Stimulated activated CD4-positive, alpha-beta T cell treated with anti-CD3 and anti-CD28 coated beads, Interleukin-1b, Interleukin-23, amount 100 ng/mL, for 48 hours (primary cell): Measurements from ENCODE around the gene LRP1.

Experiments
- DNase-seq: peaks from one replicate; pipeline ENCODE4 v3.0.0-alpha.2; 2020

The LRP1 gene

DNA sequence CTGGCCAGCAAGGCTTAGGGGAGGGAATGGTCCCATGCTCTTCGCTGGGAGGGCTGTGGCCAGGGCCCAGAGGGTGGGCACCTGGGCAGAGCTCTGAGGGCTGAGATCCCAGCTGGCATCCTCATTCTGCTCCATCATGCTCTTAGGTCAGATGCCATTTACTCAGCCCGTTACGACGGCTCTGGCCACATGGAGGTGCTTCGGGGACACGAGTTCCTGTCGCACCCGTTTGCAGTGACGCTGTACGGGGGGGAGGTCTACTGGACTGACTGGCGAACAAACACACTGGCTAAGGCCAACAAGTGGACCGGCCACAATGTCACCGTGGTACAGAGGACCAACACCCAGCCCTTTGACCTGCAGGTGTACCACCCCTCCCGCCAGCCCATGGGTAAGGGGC, 49.9 kb downstream of the LRP1 start:
- DNase-seq: no peak

DNA sequence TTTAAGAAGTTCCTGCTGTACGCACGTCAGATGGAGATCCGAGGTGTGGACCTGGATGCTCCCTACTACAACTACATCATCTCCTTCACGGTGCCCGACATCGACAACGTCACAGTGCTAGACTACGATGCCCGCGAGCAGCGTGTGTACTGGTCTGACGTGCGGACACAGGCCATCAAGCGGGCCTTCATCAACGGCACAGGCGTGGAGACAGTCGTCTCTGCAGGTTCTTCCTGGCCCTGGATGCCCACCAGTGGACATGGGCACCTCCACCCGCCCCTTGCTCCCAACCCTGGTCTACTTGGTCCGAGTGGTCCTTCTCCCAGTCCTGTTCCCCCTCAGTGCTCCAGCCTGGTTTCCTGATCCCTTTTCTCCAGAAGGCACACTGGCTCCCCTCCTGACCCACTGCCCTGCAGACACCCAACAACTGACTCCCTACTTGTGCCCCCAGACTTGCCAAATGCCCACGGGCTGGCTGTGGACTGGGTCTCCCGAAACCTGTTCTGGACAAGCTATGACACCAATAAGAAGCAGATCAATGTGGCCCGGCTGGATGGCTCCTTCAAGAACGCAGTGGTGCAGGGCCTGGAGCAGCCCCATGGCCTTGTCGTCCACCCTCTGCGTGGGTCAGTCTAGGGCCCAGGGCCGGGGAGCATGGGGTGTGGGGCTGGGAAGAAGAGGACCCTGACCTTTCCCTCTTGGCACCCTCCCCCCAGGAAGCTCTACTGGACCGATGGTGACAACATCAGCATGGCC, 51.2 kb downstream of the LRP1 start:
- no peak for DNase-seq

DNA sequence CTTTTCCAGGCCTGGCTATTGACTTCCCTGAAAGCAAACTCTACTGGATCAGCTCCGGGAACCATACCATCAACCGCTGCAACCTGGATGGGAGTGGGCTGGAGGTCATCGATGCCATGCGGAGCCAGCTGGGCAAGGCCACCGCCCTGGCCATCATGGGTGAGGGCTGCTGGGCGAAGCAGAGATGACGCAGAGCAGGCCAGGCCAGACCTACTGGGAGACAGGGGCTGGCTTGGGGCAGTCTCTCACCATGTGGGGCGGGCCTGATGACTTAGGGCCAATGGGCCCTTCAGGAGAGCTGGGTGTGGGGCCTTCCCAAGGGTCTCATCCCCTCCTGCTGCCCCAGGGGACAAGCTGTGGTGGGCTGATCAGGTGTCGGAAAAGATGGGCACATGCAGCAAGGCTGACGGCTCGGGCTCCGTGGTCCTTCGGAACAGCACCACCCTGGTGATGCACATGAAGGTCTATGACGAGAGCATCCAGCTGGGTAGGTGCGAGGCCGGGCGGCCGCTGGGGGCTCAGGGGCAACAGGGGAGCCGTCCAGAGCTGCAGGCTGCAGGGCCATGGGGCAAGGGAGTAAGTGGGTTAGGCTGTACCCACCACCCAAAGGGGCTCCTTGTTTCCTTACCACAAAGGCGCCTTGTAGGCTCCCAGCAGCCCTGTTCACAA, 52.2 kb downstream of the LRP1 start:
- DNase-seq: no peak

DNA sequence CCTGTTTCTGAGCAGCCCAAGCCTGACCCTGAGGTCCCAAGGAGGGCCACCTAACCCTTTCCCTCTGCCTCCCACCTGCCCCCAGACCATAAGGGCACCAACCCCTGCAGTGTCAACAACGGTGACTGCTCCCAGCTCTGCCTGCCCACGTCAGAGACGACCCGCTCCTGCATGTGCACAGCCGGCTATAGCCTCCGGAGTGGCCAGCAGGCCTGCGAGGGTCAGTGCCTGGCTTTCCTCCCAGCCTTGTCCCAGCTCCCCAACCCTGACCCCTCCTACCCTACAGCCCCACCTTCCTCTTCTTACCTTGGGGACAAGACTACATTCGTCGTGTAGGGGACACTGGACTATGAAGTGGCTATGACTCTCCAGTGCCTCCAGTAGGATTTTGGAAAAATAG, 52.8 kb downstream of the LRP1 start:
- no peak for DNase-seq

DNA sequence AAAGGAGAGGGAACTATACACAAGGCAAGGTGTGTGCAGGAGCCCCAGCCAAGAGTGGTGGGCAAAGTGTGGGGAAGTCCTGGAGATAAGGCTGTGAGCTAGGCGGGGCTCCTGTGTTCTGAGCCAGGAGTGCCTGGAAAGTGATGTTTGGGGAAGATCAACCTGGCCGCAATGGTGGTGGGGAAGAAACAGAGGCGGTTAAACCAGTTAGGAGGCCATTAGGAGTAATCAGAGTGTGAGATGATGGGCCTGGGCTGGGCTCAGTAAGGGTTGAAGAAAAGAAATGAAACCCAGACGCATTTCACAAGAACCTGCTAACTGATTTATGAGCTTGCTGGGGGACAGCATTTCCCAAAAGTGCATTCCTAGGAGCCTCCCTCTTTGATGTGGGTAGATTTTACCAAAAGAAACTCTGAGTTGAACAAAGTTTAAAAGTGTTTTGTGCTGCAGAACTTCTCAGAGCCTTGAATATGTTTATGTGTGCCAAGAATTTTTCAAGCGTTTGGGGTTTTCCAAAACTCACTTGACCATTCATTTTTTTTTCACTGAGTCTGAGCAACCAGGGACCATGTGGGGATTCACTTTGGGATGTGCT, 53.4 kb downstream of the LRP1 start:
- no peak for DNase-seq

DNA sequence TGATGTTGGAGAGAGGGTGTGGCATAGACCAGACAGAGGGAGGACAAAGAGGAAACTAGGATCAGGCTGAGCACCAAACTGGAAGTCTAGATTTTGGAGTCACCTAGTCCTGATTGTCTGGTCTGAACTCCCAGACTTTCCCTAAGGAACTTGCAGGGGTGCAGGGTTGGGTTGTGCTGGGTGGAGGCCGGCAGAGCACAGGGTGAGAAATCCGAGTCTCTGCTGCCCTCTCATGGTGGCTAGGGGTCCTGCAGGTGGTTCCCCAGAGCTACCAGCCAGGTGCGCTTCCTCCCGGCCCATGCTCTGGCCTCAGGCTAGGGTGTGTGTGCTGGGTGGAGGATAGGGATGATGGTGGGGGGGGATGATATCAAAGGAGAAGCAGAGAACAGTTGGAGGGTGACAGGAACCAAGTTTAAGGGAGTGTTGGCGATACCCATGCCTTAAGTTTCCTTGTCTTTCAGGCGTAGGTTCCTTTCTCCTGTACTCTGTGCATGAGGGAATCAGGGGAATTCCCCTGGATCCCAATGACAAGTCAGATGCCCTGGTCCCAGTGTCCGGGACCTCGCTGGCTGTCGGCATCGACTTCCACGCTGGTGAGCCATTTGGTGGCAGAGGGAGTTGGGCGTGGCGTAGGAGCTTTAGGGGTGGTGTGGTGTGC, 54.8 kb downstream of the LRP1 start:
- peak; percentile 76 for DNase-seq

DNA sequence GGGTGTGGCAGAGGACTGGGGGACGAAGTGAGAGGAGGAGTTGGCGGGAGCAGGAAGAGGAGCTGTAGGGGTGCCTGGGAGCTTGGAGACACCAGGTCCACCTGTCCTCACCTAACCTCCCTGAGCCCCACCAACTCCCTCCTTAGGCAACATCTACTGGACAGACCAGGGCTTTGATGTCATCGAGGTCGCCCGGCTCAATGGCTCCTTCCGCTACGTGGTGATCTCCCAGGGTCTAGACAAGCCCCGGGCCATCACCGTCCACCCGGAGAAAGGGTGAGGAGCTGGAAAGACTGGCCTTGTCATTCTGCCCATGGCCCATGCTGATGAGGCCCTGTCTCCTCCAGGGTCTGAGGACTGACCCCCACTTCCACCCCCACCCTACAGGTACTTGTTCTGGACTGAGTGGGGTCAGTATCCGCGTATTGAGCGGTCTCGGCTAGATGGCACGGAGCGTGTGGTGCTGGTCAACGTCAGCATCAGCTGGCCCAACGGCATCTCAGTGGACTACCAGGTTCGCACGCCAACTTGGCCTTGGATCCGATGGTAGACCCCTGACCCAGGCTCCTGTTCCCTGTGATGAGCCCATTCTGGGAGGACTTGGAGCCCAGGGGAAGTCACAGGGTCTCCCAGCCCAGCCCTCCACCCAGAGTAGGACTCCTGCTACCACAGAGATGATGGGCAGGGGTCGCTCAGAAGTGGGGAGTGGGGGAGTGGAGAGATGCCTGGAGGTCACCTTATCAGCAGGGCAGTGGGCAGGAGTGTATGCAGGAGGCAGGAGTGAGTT, 55.8 kb downstream of the LRP1 start:
- no peak for DNase-seq

DNA sequence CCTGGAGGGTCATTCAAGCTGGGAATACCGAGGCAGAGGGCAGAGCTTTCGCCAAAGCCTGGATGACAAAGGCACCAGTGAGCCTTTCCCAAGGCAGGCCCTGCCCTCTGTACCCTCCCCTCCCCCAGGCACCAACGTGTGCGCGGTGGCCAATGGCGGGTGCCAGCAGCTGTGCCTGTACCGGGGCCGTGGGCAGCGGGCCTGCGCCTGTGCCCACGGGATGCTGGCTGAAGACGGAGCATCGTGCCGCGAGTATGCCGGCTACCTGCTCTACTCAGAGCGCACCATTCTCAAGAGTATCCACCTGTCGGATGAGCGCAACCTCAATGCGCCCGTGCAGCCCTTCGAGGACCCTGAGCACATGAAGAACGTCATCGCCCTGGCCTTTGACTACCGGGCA, 57.1 kb downstream of the LRP1 start:
- DNase-seq: no peak

DNA sequence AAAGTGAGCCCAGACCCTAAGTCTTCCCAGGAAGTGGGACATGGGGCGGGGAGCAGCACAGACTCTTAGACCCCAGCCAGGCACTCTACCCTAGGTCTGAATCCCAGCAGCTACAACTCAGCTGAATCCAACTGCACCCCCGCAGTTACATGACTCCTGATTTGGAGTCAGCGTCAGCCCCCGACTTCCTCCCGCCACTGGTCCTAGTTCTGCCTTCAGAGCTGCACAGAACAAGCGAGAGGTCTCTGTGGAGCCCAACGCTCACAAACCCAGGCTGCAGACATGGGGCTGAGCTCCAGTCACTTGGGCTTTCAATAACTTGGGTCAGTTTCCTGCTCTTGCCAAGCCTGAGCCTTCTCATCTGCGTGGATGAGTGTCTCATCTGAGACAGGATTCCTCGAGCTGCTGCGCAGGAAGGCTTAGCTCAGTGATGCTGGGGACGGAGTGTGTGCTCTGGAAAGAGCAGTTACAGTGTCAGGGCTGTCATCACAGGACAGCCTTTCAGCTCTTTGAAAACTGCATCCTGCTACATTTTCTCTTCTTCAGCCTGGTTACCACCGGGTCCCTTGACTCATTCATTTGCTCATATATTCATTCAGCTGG, 57.7 kb downstream of the LRP1 start:
- DNase-seq: no peak

DNA sequence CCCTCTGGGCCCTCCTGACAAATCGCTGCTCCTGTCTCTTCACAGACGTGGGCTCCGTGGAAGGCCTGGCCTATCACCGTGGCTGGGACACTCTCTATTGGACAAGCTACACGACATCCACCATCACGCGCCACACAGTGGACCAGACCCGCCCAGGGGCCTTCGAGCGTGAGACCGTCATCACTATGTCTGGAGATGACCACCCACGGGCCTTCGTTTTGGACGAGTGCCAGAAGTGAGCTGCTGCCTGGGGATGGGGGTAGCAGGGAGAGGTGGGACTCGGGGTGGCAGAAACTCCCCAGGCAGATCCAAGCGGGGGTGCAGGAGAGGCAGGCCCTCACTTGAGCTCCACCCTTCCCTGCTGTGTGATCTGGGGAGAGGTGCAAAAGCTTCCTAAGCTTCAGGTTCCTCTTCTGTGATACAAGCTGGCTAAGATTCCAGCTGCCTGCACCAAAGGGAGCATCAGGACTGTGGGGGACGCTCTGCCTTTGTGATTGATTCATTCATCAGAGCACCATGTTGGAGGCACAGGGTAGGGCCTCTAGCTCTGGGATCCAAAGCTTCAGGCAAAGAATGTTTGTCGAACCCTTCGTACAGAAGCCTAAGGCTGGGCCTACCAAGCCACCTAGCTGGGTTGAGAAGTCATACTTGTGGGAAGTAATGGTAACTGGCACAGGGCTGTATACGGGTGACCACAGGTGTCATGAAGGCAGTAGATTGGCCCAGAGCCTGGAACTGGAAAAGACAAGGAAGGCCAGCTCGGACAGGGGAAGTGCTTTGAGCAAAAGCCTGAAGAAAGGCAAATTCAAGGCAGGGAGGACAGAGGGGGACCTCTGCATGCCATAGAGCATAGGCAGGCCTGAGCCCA, 59.2 kb downstream of the LRP1 start:
- DNase-seq: no peak

DNA sequence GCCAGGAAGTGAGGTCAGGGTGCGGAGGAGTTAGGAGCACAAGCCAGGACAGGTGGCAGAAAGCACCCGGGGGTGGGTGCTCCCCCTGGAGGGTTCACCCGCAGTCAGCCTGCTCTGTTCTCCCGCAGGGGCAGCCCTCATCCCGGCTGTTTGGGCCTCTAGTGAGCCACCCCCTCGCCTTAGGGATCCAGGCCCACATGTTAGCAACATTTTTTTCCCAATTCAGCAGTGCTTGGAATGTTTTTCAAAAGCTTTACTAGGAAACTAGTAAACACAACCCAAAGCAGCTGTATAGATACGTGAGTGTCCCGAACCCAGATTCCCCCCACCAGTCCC, 59.8 kb downstream of the LRP1 start:
- no peak for DNase-seq

DNA sequence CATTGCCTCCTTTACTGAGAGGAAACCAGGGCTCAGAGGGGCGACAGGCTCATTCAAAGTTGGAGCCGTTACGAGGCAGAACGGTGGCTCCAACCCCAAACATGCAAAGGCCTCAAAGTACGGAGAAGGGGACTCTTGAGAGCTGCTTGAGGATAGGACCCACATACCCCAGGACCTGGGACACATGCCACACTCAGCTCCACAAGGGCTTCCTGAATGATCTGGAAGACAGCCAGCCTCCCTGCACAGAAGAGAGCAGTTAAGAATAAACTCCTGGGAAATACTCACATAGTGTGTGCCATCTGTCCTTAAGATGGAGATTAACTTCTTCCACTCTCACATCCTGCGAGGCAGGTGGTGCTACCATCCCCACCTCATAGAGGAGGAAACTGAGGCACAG, 61.8 kb downstream of the LRP1 start:
- DNase-seq: no peak

DNA sequence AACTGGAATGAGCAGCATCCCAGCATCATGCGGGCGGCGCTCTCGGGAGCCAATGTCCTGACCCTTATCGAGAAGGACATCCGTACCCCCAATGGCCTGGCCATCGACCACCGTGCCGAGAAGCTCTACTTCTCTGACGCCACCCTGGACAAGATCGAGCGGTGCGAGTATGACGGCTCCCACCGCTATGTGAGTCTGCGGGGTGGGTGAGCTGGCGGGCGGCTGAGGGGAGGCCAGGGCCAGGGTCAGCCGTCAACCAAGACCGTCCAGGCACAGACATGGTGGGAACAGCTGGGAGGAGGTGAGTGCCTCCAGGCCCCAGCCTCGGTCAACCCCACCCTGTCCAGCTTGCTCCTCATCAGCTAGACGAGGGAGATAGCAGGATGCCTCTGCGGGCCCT, 62.5 kb downstream of the LRP1 start:
- no peak for DNase-seq

DNA sequence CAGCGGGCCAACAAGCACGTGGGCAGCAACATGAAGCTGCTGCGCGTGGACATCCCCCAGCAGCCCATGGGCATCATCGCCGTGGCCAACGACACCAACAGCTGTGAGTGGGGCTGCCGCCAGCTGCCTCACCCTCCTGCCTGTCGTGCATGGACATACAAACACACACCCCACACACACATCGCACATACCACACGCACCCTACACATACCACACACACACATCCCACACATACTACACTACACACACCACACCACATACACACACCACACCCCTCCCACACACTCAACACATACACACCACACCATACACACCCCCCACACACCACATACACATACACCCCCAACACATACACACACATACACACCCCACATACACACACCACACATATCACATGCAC, 63.1 kb downstream of the LRP1 start:
- DNase-seq: no peak

DNA sequence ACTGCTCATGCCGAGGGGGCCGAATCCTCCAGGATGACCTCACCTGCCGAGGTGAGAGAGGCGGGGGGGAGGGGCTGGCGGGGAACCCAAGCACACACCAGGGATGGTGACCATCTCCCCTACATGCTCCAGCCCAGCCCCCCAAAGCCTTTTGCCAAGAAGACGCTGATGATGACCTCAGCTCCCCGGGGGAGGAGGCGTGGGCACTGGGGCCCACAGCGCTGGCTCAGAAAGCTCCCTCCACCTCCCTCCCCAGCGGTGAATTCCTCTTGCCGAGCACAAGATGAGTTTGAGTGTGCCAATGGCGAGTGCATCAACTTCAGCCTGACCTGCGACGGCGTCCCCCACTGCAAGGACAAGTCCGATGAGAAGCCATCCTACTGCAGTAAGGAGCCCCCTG, 64.6 kb downstream of the LRP1 start:
- DNase-seq: no peak

DNA sequence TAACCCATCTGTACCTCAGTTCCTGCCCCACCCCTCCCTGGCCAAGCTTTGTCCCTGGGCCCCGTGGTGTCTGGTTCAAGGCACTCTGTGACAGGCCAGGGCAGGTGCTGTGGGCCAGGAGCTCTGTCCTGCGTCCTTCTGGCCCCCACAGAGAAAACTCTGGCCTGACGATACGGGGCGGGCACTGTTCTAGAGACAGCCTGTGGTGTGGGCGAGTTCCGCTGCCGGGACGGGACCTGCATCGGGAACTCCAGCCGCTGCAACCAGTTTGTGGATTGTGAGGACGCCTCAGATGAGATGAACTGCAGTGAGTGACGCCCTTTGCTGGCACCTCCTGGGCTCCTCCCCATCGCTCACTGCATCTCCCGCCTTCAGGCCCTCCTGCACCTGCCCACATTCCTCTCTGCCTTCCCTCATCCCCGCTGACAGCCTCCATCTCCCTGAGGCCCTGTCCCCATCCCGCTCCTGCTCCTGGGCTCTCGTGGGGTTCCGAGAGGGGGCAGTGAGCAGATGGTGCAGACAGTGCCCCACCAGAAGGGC, 65.5 kb downstream of the LRP1 start:
- no peak for DNase-seq

DNA sequence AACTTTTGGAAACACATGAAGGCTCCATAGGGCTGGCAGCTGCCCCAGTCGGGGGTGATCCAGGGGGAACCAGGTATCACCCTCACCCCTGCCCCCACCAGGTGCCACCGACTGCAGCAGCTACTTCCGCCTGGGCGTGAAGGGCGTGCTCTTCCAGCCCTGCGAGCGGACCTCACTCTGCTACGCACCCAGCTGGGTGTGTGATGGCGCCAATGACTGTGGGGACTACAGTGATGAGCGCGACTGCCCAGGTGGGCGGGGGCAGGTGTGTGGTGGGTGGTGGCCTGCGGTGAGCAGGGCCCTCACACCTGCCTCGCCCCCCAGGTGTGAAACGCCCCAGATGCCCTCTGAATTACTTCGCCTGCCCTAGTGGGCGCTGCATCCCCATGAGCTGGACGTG, 66.0 kb downstream of the LRP1 start:
- no peak for DNase-seq

DNA sequence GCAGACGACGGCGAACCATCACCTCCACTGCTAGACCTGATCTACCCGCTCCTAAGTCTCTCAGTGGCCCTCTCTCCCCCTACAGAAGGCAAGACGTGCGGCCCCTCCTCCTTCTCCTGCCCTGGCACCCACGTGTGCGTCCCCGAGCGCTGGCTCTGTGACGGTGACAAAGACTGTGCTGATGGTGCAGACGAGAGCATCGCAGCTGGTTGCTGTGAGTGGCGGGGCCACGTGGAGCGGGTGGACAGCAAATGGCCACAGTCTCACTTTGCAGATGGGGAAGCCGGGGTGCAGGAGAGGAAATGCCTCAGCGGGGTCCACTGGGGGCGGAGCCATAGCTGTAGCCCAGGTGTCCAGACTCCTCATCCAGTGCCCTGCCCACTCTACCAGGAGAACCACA, 66.9 kb downstream of the LRP1 start:
- no peak for DNase-seq

DNA sequence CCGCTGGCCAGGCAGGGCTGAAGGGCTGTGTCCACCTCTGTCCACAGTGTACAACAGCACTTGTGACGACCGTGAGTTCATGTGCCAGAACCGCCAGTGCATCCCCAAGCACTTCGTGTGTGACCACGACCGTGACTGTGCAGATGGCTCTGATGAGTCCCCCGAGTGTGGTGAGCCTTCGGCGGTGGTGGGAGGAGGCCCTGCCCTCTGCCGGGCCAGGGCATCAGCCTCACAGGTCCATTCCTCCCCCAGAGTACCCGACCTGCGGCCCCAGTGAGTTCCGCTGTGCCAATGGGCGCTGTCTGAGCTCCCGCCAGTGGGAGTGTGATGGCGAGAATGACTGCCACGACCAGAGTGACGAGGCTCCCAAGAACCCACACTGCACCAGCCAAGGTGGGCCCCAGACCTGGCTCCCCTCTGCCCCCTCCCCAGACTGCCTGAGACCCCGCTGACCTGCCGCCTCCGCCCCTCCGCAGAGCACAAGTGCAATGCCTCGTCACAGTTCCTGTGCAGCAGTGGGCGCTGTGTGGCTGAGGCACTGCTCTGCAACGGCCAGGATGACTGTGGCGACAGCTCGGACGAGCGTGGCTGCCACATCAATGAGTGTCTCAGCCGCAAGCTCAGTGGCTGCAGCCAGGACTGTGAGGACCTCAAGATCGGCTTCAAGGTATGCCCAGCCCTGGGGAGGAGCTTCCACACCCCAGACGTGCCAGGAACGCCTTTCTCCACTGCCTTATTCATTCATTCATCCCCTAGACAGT, 67.5 kb downstream of the LRP1 start:
- DNase-seq: no peak

DNA sequence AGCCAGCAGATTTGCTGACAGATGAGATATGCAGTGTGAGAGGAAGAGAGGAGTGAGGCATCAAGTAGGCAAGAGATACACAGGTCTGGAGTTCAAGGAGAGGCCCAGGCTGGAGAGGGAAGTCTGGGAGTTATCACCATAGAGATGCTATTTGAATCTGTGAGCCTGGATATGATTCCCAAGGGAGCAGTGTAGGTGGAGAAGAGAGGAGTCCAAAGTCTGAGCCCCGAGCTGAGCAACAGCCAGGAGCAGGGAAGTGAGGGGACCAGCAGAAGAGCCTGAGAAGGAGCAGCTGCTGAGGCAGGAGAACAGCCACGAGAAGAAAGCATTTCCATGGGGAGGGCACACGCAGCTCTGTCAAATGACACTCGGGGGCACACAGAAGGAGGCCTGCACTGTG, 68.2 kb downstream of the LRP1 start:
- DNase-seq: no peak

DNA sequence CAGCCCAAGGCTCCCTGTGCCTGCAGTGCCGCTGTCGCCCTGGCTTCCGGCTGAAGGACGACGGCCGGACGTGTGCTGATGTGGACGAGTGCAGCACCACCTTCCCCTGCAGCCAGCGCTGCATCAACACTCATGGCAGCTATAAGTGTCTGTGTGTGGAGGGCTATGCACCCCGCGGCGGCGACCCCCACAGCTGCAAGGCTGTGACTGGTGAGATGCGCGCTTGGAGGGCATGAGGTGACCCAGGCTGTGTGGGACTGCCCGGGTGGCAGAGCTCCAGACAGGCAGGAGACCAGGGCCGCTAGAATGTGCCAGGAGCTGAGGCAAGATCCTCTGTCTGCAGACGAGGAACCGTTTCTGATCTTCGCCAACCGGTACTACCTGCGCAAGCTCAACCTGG, 68.7 kb downstream of the LRP1 start:
- DNase-seq: no peak
